Liver (tissue), 9 donors: ENCODE data around the gene EPB41L4B. TPM values are rescaled to one million over a fixed set of nuclear protein-coding genes. Genes with fewer than 3 reads are reported as not detected.

Experiments
- DNase-seq: peaks from one replicate; pipeline ENCODE4 v3.0.0-alpha.2; 2017; ENCODE audit warnings: low spot score
- H3K27ac ChIP-seq, 2 donors: one replicate each; pipeline ENCODE4 v1.7.0; 2013; ENCODE audit warnings: inconsistent platforms in 2 of 2, low read length in 2 of 2, control low read depth in 1 of 2, low read depth in 1 of 2, mild to moderate bottlenecking in 1 of 2
- H3K27me3 ChIP-seq, 4 donors: one replicate each; pipeline versions ENCODE4 v1.6.1 to v1.7.0; 2013; ENCODE audit warnings: low read length in 3 of 4, inconsistent platforms in 1 of 4, mild to moderate bottlenecking in 1 of 4, moderate library complexity in 1 of 4; ENCODE audit not compliant: control insufficient read depth in 4 of 4, insufficient read depth in 4 of 4
- H3K36me3 ChIP-seq, 4 donors: one replicate each; pipeline versions ENCODE4 v1.6.1 to v1.7.0; 2013; ENCODE audit warnings: low read length in 3 of 4, mild to moderate bottlenecking in 3 of 4, low read depth in 1 of 4, moderate library complexity in 1 of 4; ENCODE audit not compliant: control insufficient read depth in 4 of 4, insufficient read depth in 3 of 4
- H3K4me1 ChIP-seq, 4 donors: one replicate each; pipeline versions ENCODE4 v1.6.1 to v1.7.0; 2013; ENCODE audit warnings: low read length in 3 of 4, mild to moderate bottlenecking in 3 of 4, moderate library complexity in 1 of 4; ENCODE audit not compliant: control insufficient read depth in 4 of 4, insufficient read depth in 4 of 4
- H3K4me3 ChIP-seq, 3 donors: one replicate each; pipeline versions ENCODE4 v1.6.1 to v1.7.0; 2013; ENCODE audit warnings: low read length in 3 of 3, control low read depth in 1 of 3, low read depth in 1 of 3, mild to moderate bottlenecking in 1 of 3
- H3K9ac ChIP-seq, 2 donors: one replicate each; pipeline ENCODE4 v1.7.0; 2013; ENCODE audit warnings: low read length in 2 of 2, mild to moderate bottlenecking in 2 of 2, moderate library complexity in 2 of 2, control low read depth in 1 of 2, low read depth in 1 of 2
- H3K9me3 ChIP-seq, 4 donors: one replicate each; pipeline versions ENCODE4 v1.6.1 to v1.7.0; 2013; ENCODE audit warnings: low read length in 3 of 4; ENCODE audit not compliant: control insufficient read depth in 4 of 4
- EGR1 ChIP-seq, 2 donors: IDR thresholded peaks; 2 replicates each; pipeline ENCODE4 v1.6.1; 2016 to 2018; ENCODE audit warnings: antibody characterized with exemption in 2 of 2, low read depth in 2 of 2
- FOXA1 ChIP-seq: IDR thresholded peaks from 2 replicates; pipeline ENCODE4 v1.6.1; 2016; ENCODE audit warnings: antibody characterized with exemption
- FOXA2 ChIP-seq: IDR thresholded peaks from 2 replicates; pipeline ENCODE4 v1.6.1; 2016; ENCODE audit warnings: antibody characterized with exemption
- GABPA ChIP-seq, 2 donors: IDR thresholded peaks in 1 of 2; conservative IDR thresholded peaks in 1 of 2; 2 replicates each; pipeline ENCODE4 v1.6.1; 2016; ENCODE audit warnings: antibody characterized with exemption in 2 of 2, mild to moderate bottlenecking in 1 of 2, moderate library complexity in 1 of 2
- HNF4A ChIP-seq, 2 donors: conservative IDR thresholded peaks; 2 replicates each; pipeline ENCODE4 v1.6.1; 2016; ENCODE audit warnings: antibody characterized with exemption in 2 of 2, mild to moderate bottlenecking in 2 of 2
- HNF4G ChIP-seq: IDR thresholded peaks from 2 replicates; pipeline ENCODE4 v1.6.1; 2016; ENCODE audit warnings: antibody characterized with exemption
- JUND ChIP-seq, 2 donors: IDR thresholded peaks; 2 replicates each; pipeline ENCODE4 v1.6.1; 2016; ENCODE audit warnings: antibody characterized with exemption in 2 of 2
- NR2F2 ChIP-seq: IDR thresholded peaks from 2 replicates; pipeline ENCODE4 v1.6.1; 2016; ENCODE audit warnings: antibody characterized with exemption
- RAD21 ChIP-seq, 2 donors: IDR thresholded peaks; 2 replicates each; pipeline ENCODE4 v1.6.1; 2016; ENCODE audit warnings: antibody characterized with exemption in 2 of 2, mild to moderate bottlenecking in 2 of 2
- RXRA ChIP-seq, 2 donors: IDR thresholded peaks; 2 replicates each; pipeline ENCODE4 v1.6.1; 2017 to 2018; ENCODE audit warnings: antibody characterized with exemption in 2 of 2, mild to moderate bottlenecking in 1 of 2
- SP1 ChIP-seq: IDR thresholded peaks from 2 replicates; pipeline ENCODE4 v1.6.1; 2018; ENCODE audit warnings: antibody characterized with exemption, mild to moderate bottlenecking
- TAF1 ChIP-seq: conservative IDR thresholded peaks from 2 replicates; pipeline ENCODE4 v1.6.1; 2016; ENCODE audit warnings: antibody characterized with exemption, mild to moderate bottlenecking
- YY1 ChIP-seq: IDR thresholded peaks from 2 replicates; pipeline ENCODE4 v1.6.1; 2016; ENCODE audit warnings: antibody characterized with exemption, mild to moderate bottlenecking
- polyA plus RNA-seq, 2 donors: library from polyadenylated mRNA; stranded (reverse) in 1 of 2; unstranded in 1 of 2; fragments of 200-250 nt in 1 of 2; fragments of >200 nt in 1 of 2; fragmentation: Nextera tagmentation in 1 of 2; extraction: Ambion mirVana in 1 of 2; gene quantifications; one replicate each; pipeline versions ENCODE4 v1.2.1 to v1.2.3, GENCODE V29; 2013 to 2015
- total RNA-seq, 2 donors: library from RNA; depleted of rRNA; stranded (reverse); fragments of >200 nt; gene quantifications; one replicate each; pipeline ENCODE4 v1.2.3, GENCODE V29; 2014
- TF ChIP-seq, protein P1 (sequence below): IDR thresholded peaks from 2 replicates; pipeline ENCODE4 v1.6.1; 2016; ENCODE audit warnings: antibody characterized with exemption
- TF ChIP-seq, protein P2 (sequence below): fragments of 150-350 bp; IDR thresholded peaks from 2 replicates; pipeline ENCODE4 v1.5.1; 2017; ENCODE audit warnings: improper control_type of control experiment, low read depth, low read length; ENCODE audit not compliant: missing input control
- TF ChIP-seq, protein P3 (sequence below): IDR thresholded peaks from 2 replicates; pipeline ENCODE4 v1.6.1; 2016; ENCODE audit warnings: antibody characterized with exemption, mild to moderate bottlenecking
- TF ChIP-seq, protein P4 (sequence below): IDR thresholded peaks from 2 replicates; pipeline ENCODE4 v1.6.1; 2016; ENCODE audit warnings: antibody characterized with exemption
- TF ChIP-seq, protein P5 (sequence below): IDR thresholded peaks from 2 replicates; pipeline ENCODE4 v1.6.1; 2016; ENCODE audit warnings: antibody characterized with exemption
- donor health status: healthy.
- donor health status: healthy.
- donor health status: healthy.
- donor health status: healthy.
- donor health status: healthy.

The EPB41L4B gene
- total and polyA plus RNA-seq, 4 donors, result 9.9 to 42.6 (median 23.9) TPM

DNA sequence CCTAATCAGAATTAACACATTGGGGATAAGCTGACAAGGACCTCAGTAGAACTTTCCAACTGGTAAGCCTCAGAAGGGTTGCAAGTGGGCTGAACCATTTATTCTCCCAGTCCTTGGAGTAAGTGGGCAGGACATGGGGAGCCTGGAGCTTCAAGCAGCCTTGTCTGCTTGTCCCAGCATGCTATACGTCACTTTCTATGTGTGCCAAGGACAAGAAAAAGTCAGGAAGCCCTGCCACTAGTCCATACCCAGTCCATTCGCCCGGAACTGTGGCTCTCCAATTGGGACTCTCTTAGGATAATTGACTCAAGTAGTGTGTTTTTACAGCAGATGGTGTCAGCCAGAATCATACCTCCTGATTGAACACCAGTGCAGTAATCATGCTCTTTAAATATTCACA, 91.2 kb downstream of the EPB41L4B start (continued):
- TF ChIP-seq, protein P1, sequence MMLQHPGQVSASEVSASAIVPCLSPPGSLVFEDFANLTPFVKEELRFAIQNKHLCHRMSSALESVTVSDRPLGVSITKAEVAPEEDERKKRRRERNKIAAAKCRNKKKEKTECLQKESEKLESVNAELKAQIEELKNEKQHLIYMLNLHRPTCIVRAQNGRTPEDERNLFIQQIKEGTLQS, result no peak
- no peak for TF ChIP-seq EGR1 (IDR thresholded peaks at IDR 0.05; ENCODE audit: low read depth in 2 of 2)
- TF ChIP-seq HNF4A (conservative IDR thresholded peaks at IDR 0.05), result no peak
- no peak for TF ChIP-seq FOXA1
- TF ChIP-seq JUND (IDR thresholded peaks at IDR 0.05), result no peak
- no peak for TF ChIP-seq RAD21 (IDR thresholded peaks at IDR 0.05)
- TF ChIP-seq FOXA2, result no peak

DNA sequence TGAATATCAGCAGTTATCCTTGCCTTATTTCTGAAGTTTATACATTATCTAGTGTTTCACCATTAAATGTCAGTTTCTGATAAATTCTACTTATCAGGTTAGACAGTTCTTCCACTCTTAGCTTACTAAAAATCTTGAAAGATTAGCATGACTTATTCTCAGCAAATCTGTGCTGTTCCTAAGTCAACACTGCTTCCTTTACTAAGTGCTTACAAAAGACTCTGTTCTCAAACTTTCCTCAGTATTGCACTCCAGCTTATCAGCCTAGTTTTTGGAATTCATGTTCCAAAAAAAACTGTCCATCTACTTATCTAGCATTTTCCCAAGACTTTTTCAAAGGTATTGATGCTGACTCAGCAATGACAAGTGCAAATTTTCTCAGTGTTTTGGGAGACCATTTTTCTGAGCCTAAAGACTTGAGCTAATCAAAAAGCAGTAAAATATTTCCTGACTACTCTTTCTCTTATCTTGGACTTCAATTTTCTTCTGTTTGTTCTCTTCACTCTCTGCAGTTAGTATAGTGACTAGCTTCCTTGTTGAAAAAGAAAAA, 92.7 kb downstream of the EPB41L4B start:
- no peak overlapping the region for H3K9ac ChIP-seq
- H3K4me3 ChIP-seq, result no peak overlapping the region
- TF ChIP-seq, protein P2, sequence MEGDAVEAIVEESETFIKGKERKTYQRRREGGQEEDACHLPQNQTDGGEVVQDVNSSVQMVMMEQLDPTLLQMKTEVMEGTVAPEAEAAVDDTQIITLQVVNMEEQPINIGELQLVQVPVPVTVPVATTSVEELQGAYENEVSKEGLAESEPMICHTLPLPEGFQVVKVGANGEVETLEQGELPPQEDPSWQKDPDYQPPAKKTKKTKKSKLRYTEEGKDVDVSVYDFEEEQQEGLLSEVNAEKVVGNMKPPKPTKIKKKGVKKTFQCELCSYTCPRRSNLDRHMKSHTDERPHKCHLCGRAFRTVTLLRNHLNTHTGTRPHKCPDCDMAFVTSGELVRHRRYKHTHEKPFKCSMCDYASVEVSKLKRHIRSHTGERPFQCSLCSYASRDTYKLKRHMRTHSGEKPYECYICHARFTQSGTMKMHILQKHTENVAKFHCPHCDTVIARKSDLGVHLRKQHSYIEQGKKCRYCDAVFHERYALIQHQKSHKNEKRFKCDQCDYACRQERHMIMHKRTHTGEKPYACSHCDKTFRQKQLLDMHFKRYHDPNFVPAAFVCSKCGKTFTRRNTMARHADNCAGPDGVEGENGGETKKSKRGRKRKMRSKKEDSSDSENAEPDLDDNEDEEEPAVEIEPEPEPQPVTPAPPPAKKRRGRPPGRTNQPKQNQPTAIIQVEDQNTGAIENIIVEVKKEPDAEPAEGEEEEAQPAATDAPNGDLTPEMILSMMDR, result no peak
- no peak for TF ChIP-seq EGR1 (IDR thresholded peaks at IDR 0.05; ENCODE audit: low read depth in 2 of 2)
- TF ChIP-seq, protein P3, sequence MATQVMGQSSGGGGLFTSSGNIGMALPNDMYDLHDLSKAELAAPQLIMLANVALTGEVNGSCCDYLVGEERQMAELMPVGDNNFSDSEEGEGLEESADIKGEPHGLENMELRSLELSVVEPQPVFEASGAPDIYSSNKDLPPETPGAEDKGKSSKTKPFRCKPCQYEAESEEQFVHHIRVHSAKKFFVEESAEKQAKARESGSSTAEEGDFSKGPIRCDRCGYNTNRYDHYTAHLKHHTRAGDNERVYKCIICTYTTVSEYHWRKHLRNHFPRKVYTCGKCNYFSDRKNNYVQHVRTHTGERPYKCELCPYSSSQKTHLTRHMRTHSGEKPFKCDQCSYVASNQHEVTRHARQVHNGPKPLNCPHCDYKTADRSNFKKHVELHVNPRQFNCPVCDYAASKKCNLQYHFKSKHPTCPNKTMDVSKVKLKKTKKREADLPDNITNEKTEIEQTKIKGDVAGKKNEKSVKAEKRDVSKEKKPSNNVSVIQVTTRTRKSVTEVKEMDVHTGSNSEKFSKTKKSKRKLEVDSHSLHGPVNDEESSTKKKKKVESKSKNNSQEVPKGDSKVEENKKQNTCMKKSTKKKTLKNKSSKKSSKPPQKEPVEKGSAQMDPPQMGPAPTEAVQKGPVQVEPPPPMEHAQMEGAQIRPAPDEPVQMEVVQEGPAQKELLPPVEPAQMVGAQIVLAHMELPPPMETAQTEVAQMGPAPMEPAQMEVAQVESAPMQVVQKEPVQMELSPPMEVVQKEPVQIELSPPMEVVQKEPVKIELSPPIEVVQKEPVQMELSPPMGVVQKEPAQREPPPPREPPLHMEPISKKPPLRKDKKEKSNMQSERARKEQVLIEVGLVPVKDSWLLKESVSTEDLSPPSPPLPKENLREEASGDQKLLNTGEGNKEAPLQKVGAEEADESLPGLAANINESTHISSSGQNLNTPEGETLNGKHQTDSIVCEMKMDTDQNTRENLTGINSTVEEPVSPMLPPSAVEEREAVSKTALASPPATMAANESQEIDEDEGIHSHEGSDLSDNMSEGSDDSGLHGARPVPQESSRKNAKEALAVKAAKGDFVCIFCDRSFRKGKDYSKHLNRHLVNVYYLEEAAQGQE, result no peak
- TF ChIP-seq TAF1, result no peak
- TF ChIP-seq RAD21 (IDR thresholded peaks at IDR 0.05), result no peak
- no peak for TF ChIP-seq YY1
- TF ChIP-seq FOXA1, result no peak
- no peak for TF ChIP-seq HNF4G
- TF ChIP-seq RXRA (IDR thresholded peaks at IDR 0.05), result no peak
- no peak for TF ChIP-seq FOXA2
- no peak for TF ChIP-seq HNF4A (conservative IDR thresholded peaks at IDR 0.05)
- TF ChIP-seq GABPA (IDR thresholded peaks at IDR 0.05 in 1 of 2, conservative IDR thresholded peaks at IDR 0.05 in 1 of 2), result no peak
- TF ChIP-seq, protein P4, sequence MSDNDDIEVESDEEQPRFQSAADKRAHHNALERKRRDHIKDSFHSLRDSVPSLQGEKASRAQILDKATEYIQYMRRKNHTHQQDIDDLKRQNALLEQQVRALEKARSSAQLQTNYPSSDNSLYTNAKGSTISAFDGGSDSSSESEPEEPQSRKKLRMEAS, result no peak
- no peak for TF ChIP-seq JUND (IDR thresholded peaks at IDR 0.05)
- no peak for TF ChIP-seq NR2F2
- TF ChIP-seq, protein P5, sequence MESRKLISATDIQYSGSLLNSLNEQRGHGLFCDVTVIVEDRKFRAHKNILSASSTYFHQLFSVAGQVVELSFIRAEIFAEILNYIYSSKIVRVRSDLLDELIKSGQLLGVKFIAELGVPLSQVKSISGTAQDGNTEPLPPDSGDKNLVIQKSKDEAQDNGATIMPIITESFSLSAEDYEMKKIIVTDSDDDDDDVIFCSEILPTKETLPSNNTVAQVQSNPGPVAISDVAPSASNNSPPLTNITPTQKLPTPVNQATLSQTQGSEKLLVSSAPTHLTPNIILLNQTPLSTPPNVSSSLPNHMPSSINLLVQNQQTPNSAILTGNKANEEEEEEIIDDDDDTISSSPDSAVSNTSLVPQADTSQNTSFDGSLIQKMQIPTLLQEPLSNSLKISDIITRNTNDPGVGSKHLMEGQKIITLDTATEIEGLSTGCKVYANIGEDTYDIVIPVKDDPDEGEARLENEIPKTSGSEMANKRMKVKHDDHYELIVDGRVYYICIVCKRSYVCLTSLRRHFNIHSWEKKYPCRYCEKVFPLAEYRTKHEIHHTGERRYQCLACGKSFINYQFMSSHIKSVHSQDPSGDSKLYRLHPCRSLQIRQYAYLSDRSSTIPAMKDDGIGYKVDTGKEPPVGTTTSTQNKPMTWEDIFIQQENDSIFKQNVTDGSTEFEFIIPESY, result no peak
- no peak for TF ChIP-seq SP1
- no peaks in the 10 kb centered on the region for H3K36me3 ChIP-seq
- DNase-seq, result no peak
- H3K27me3 ChIP-seq, result no peaks in the 10 kb centered on the region
- H3K9me3 ChIP-seq, result no peaks in the 10 kb centered on the region
- H3K4me1 ChIP-seq, result no peaks in the 10 kb centered on the region
- no peak overlapping the region for H3K27ac ChIP-seq
